DOHH2 (cell line): ENCODE measurements around the gene HSD3B7.

ENCODE experiments used
- EZH2phosphoT487 ChIP-seq: fragments of 200-600 bp; sonication (generic); IDR thresholded peaks from 2 replicates; pipeline ENCODE4 v1.6.1; 2017; ENCODE audit warnings: borderline replicate concordance, mild to moderate bottlenecking, antibody characterized with exemption, low read length, moderate library complexity, mixed read lengths
- TF ChIP-seq, protein P1 (sequence below): fragments of 200-600 bp; sonication (generic); IDR thresholded peaks from one replicate; pipeline ENCODE4 v1.5.1; 2014; ENCODE audit warnings: antibody characterized with exemption, mild to moderate bottlenecking, low read depth, low read length; ENCODE audit not compliant: poor library complexity, severe bottlenecking

DNA sequence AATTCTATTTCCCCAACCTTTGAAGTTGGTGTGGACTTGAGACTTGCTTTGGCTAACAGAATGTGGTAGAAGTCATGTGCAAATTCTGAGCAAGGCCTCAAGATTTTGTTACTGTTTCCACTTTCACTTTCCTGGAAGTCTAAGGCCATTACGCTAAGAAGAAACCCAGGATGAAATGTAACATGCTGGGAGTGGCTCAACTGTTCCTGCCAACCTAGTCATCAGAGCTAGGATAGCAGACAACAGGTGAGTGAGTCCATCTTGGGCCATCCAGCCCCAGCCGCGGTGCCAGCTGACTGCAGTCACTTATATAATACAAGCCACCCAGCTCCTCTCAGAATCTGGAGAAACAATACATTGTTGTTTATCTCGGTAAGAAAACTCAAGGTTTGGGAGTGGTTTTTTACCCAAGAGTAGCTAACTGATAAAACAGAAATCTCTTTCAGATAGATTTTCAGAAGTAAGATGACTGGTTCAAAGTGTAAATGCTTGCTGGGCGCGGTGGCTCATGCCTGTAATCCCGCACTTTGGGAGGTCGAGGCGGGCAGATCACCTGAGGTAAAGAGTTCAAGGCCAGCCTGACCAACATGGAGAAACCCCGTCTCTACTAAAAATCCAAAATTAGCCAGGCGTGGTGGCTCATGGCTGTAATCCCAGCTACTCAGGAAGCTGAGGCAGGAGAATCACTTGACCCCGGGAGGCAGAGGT, 37.7 kb downstream of the HSD3B7 start:
- TF ChIP-seq, protein P1, sequence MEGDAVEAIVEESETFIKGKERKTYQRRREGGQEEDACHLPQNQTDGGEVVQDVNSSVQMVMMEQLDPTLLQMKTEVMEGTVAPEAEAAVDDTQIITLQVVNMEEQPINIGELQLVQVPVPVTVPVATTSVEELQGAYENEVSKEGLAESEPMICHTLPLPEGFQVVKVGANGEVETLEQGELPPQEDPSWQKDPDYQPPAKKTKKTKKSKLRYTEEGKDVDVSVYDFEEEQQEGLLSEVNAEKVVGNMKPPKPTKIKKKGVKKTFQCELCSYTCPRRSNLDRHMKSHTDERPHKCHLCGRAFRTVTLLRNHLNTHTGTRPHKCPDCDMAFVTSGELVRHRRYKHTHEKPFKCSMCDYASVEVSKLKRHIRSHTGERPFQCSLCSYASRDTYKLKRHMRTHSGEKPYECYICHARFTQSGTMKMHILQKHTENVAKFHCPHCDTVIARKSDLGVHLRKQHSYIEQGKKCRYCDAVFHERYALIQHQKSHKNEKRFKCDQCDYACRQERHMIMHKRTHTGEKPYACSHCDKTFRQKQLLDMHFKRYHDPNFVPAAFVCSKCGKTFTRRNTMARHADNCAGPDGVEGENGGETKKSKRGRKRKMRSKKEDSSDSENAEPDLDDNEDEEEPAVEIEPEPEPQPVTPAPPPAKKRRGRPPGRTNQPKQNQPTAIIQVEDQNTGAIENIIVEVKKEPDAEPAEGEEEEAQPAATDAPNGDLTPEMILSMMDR: no peak
- TF ChIP-seq EZH2phosphoT487: no peak
